RCC 7860 (cell line): ENCODE results near the gene ELK4.

Experiments
- DNase-seq: peaks from one replicate; pipeline ENCODE4 v3.0.0-alpha.2; 2015; ENCODE audit warnings: low spot score
- FAIRE-seq: peaks from 2 replicates; lab custom pipeline; 2012; peaks lifted over from hg19 to GRCh38; lab: Jason Lieb, UNC

ELK4 gene

GRCh38 chr1:205568469-205569361 is 63.1 kb downstream of the ELK4 start:
- FAIRE-seq (no peak), DNase-seq (no peak)

GRCh38 chr1:205568135-205568468 is 63.7 kb downstream of the ELK4 start:
- no peak for FAIRE-seq
- DNase-seq: no peak

GRCh38 chr1:205567716-205568115 is 64.1 kb downstream of the ELK4 start:
- FAIRE-seq: no peak
- no peak for DNase-seq

GRCh38 chr1:205565799-205566198 is 66.0 kb downstream of the ELK4 start:
- DNase-seq (no peak), FAIRE-seq (no peak)

GRCh38 chr1:205563927-205564441 is 67.8 kb downstream of the ELK4 start:
- no peak for FAIRE-seq
- no peak for DNase-seq

- DNase-seq: no peak
- no peak for FAIRE-seq
Observed at GRCh38 chr1:205561501-205562203, 70.2 kb downstream of the ELK4 start.
